Ovary (tissue), 9 donors: Measurements from ENCODE around the gene DCPS. TPM values are rescaled to one million over a fixed set of nuclear protein-coding genes. Genes with fewer than 3 reads are reported as not detected.
"Not testable (repeated sequence)": the region's sequence is repeated elsewhere in the genome, so short reads cannot be mapped to it uniquely, and the experiment has no call there.

ENCODE experiments used
- DNase-seq, 5 donors: peaks; one replicate each; pipeline ENCODE4 v3.0.0-alpha.2; 2019 to 2020
- H3K27ac ChIP-seq, 2 donors: fragments of 200-600 bp; one replicate each; pipeline versions ENCODE4 v1.5.1 to v1.8.0; 2019 to 2022
- H3K27me3 ChIP-seq: fragments of 200-600 bp; one replicate; pipeline ENCODE4 v1.8.0; 2022
- H3K36me3 ChIP-seq: fragments of 200-600 bp; sonication (generic); one replicate; pipeline ENCODE4 v1.5.1; 2019
- H3K4me1 ChIP-seq: one replicate; pipeline ENCODE4 v1.8.1; 2013; ENCODE audit warnings: mild to moderate bottlenecking, moderate library complexity; ENCODE audit not compliant: insufficient read depth
- H3K4me3 ChIP-seq: fragments of 200-600 bp; sonication (generic); one replicate; pipeline ENCODE4 v1.5.1; 2017
- H3K9me3 ChIP-seq, 2 donors: fragments of 200-600 bp in 1 of 2; sonication (generic) in 1 of 2; one replicate each; pipeline versions ENCODE4 v1.5.1 to v1.8.1; 2013 to 2019; ENCODE audit warnings: mild to moderate bottlenecking in 1 of 2, moderate library complexity in 1 of 2
- EP300 ChIP-seq: sonication (generic); formaldehyde crosslinking; IDR thresholded peaks from one replicate; pipeline ENCODE4 v1.6.1; 2017; ENCODE audit warnings: antibody characterized with exemption
- POLR2A ChIP-seq: fragments of 450-650 bp; IDR thresholded peaks from one replicate; pipeline ENCODE4 v1.6.1; 2017; ENCODE audit warnings: antibody characterized with exemption, mild to moderate bottlenecking, moderate library complexity
- WGBS, 3 donors: extraction: QIAGEN DNeasy Blood & Tissue Kit in 1 of 3; methylation state at CpG; one replicate each; pipeline versions ENCODE4 v1.1.5 to v1.1.7; 2013 to 2017; 5-methylcytosine and 5-hydroxymethylcytosine counted together
- intact Hi-C, 4 donors: fragments of 100-400 bp; cut with DNase I; formaldehyde crosslinking; loops; one replicate each; pipeline versions ENCODE4 v1.11.0 to v1.15.1; 2022 to 2023
- polyA plus RNA-seq, 2 donors: library from polyadenylated mRNA; stranded (reverse); fragments of 200-250 nt in 1 of 2; fragments of 350-450 nt in 1 of 2; fragmentation: Illumina TruSeq in 1 of 2; extraction: RNeasy Lipid Tissue Mini Kit (QIAGEN cat#74804) in 1 of 2; gene quantifications; one replicate each; pipeline ENCODE4 v1.2.3, GENCODE V29; 2013 to 2014
- total RNA-seq, 7 donors: library from RNA; depleted of rRNA in 2 of 7; stranded (reverse); fragments of >200 nt in 2 of 7; fragmentation: NEBNext Ultra II Directional in 3 of 7; extraction: Animal tissue kit (Norgen Biotek cat#: 25700) in 3 of 7; gene quantifications; one replicate each; pipeline versions ENCODE4 v1.1.0 to v1.2.4, GENCODE V29; 2016 to 2023
- TF ChIP-seq, protein P1 (sequence below), 3 donors: fragments of 450-650 bp in 2 of 3; fragments of 200-600 bp in 1 of 3; IDR thresholded peaks; one replicate each; pipeline versions ENCODE4 v1.5.1 to v1.8.0; 2016 to 2022; ENCODE audit warnings: antibody characterized with exemption in 3 of 3, mild to moderate bottlenecking in 1 of 3
- donor health status: DM: no; HTN: no; CAD: no; lungs with moderate emphysema.
- donor health status: DM: no; HTN: no; CAD: no.
- donor health status: Bipolar disorder and iron deficiency.
- donor health status: DM: yes; HTN: yes; CAD: no.
- donor health status: DM: no; HTN: no; CAD: no.
- donor health status: DM: yes; HTN: yes; CAD: no.

Gene DCPS
- total and polyA plus RNA-seq, 9 donors = 6.6 to 17.2 (median 13.5) TPM

DNA sequence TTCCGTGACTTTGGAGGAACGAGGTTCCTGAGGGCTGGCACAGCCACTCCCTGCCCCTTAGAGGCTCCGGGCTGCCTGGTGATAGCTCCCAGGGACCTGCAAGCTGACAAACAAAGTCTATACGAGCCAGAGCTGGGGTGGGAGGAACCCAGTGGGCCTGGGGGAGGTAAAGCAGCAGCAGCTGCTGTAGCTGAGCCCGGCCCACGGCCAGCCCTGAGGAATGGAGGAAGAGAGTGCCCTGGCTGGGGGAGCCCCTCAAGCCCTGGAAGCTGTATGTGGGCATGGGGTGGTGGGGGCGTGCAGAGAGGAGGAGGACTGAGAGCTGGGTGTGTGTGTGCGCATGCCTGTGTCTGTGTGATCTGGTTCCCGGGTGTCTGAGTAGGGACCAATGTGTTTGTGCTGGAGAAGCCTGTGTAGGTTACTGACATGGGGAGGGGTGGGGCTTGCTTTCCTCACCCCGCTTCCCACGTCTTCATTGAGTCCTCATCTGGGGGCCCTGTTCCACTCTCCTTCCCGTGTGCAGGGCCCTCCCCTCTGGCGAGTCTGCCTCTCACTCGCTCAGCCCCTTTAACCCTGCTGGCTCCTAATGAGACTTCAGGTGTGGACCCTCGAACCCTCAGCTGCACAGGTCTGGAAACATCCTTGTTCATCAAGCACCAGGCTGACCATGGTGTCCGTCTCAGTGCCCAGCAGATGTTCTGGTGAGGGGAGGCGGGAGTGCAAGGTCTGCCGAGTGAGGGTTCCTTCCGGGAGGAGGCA, 62.4 kb downstream of the DCPS start:
- no peak overlapping the region for H3K4me3 ChIP-seq
- 21 to 26% (median 23%) methylated on average over 19 of the region's 19 CpGs for WGBS, 3 donors
- peaks cover 34% of the 10 kb centered on the region for H3K4me1 ChIP-seq
- H3K9me3 ChIP-seq = no peaks in the 10 kb centered on the region
- peak; percentile 52 to 75 (median 60) for DNase-seq
- no peak for TF ChIP-seq POLR2A
- TF ChIP-seq, protein P1, sequence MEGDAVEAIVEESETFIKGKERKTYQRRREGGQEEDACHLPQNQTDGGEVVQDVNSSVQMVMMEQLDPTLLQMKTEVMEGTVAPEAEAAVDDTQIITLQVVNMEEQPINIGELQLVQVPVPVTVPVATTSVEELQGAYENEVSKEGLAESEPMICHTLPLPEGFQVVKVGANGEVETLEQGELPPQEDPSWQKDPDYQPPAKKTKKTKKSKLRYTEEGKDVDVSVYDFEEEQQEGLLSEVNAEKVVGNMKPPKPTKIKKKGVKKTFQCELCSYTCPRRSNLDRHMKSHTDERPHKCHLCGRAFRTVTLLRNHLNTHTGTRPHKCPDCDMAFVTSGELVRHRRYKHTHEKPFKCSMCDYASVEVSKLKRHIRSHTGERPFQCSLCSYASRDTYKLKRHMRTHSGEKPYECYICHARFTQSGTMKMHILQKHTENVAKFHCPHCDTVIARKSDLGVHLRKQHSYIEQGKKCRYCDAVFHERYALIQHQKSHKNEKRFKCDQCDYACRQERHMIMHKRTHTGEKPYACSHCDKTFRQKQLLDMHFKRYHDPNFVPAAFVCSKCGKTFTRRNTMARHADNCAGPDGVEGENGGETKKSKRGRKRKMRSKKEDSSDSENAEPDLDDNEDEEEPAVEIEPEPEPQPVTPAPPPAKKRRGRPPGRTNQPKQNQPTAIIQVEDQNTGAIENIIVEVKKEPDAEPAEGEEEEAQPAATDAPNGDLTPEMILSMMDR (IDR thresholded peaks at IDR 0.05) = no peak
- TF ChIP-seq EP300 = no peak
- H3K27me3 ChIP-seq = no peaks in the 10 kb centered on the region
- H3K36me3 ChIP-seq = no peaks in the 10 kb centered on the region
- intact Hi-C loops = no loop called here
- peak overlapping the region; percentile 14 to 16 for H3K27ac ChIP-seq

DNA sequence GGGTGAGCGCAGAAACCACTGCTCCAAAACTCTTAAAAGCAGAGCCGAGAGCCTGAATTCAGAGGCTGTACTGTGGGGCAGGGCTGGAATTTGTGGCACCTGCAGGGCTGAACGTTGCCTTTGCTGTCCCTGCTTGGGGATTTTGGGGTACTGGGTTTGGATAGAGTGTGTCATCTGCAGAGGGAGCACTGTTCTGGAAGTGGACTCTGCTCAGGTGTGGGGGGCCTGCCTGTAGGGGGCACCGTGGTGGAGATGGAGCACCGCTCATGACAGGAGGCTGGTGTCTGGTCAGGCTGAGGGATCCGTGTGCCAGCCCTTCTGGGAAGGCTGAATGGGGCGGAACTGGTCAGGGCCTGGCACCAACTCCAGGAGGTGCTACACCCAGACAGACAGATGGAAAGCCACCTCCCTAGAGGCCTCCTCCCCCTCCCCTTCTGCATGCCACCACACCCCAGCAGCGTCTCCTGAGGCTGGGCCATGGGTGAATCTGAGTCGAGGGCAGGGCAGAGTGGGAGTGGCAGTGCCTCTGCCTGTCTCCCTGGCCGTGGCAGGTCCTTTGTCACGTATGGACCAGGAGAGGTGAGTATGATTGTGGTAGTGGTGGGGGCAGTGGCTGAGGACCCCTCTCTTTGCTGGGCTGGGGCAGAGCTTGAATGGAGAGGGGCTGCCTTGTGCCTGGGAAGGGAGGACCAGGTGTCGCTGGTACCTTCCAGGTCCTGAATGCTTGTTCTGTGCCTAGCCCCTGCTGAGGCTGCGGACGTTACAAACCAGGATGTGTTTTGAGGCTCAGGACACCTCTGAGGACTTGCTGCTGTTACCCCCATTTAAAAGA, 63.2 kb downstream of the DCPS start:
- H3K27me3 ChIP-seq, H3K27ac ChIP-seq, H3K4me3 ChIP-seq, H3K9me3 ChIP-seq, intact Hi-C loops, H3K36me3 ChIP-seq: not testable (repeated sequence)
- 67 to 77% (median 70%) methylated on average over 12 to 14 of the region's 14 CpGs for WGBS, 3 donors
- peak in 3 of 5 donors; percentile 40 to 46 (median 42) for DNase-seq
- peaks cover 31% of the 10 kb centered on the region for H3K4me1 ChIP-seq

DNA sequence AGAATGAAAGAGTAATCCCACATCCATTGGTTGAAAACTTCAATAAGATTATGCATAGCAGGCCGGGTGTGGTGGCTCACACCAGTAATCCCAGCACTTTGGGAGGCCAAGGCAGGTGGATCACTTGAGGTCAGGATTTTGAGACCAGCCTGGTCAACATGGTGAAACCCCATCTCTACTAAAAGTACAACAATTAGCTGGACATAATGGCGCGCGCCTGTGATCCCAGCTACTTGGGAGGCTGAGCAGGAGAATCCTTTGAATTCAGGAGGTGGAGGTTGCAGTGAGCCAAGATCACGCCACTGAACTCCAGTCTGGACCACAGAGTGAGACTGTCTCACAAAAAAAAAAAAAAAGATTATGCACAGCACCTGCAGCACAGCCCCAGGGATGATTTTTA, 63.9 kb downstream of the DCPS start:
- intact Hi-C loops, H3K4me3 ChIP-seq, H3K27me3 ChIP-seq, H3K9me3 ChIP-seq, H3K27ac ChIP-seq, H3K36me3 ChIP-seq: not testable (repeated sequence)
- DNase-seq = peak in 1 of 5 donors; percentile 12
- peaks cover 28% of the 10 kb centered on the region for H3K4me1 ChIP-seq
- 93 to 98% (median 94%) methylated on average over 5 of the region's 5 CpGs for WGBS, 3 donors

DNA sequence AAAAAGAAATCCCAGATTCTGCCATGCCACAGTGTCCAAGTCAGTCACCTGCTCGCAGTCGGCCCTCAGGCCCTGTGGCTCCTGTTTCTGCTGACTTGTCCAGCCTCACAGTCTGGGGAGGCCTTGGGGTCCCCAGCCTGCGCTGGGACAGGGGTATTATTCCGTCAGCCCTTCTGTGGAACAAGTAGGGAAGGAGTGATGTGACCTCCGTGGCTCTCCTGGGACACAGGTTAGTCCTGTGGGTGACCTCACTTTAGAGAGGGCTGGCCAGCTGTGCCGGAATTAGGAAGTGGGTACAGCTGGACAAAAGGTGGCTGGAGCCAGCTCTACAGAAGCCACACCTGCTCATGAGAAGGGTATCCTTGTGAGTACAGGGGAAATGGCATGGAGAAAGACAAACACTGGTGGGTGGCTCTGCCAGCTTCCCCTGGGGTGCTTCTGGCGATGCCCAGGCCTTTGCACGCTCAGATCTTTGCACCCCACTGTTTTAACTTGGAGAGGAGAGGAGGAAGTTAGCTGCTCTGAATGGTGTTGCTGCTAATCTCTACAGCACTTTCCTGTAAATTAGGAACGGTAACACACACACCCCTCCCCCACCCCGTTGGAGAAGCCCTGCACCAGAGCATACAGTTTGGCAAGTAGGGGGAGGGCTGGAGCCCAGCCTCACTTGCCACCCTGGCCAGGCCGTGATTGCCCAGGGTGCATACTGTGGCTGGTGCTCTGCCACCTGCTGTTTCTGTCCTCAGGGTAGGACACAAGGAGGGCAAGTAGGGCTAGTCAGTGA, 64.7 kb downstream of the DCPS start:
- intact Hi-C loops, H3K36me3 ChIP-seq, H3K4me3 ChIP-seq, H3K9me3 ChIP-seq, H3K27me3 ChIP-seq, H3K27ac ChIP-seq: not testable (repeated sequence)
- H3K4me1 ChIP-seq = peaks cover 28% of the 10 kb centered on the region
- 70 to 72% (median 71%) methylated on average over 11 of the region's 11 CpGs for WGBS, 3 donors
- peak in 3 of 5 donors; percentile 29 to 45 (median 42) for DNase-seq

DNA sequence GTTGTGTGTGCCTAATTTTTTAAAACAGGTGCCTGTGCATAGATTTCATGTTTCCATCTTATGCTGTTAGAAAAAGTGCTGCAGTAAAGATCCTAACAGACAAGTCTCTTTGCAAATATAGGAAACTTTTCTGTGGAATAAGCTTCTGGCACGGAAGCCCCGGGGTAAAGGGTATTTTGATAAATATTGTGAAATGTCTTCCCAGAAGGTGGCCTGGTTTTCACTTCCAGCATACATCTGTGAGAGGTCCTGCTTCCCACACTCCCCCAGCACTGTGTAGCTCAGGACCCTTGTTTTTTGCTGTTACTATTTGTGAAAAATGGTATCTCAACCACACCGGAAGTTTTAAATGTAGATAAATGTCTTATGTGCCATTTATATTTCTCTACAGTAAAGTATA, 66.2 kb downstream of the DCPS start:
- H3K27me3 ChIP-seq = no peaks in the 10 kb centered on the region
- H3K27ac ChIP-seq = no peak overlapping the region
- no peak overlapping the region for H3K4me3 ChIP-seq
- TF ChIP-seq, protein P1 (IDR thresholded peaks at IDR 0.05) = no peak
- TF ChIP-seq POLR2A = no peak
- peak in 2 of 5 donors; percentile 9 to 35 for DNase-seq
- H3K9me3 ChIP-seq = no peaks in the 10 kb centered on the region
- intact Hi-C loops = no loop called here
- no peaks in the 10 kb centered on the region for H3K36me3 ChIP-seq
- peaks cover 31% of the 10 kb centered on the region for H3K4me1 ChIP-seq
- 28 to 52% (median 32%) methylated on average over 3 of the region's 3 CpGs for WGBS, 3 donors
